Neural progenitor cell (in vitro differentiated cells): ENCODE measurements around the gene KLC1. TPM values are rescaled to one million over a fixed set of nuclear protein-coding genes. Genes with fewer than 3 reads are reported as not detected.

ENCODE experiments used
- DNase-seq: peaks from one replicate; pipeline ENCODE4 v3.0.0-alpha.2; 2016; ENCODE audit warnings: low spot score
- H2AFZ ChIP-seq: fragments of 200-600 bp; sonication (generic); replicated peaks from 2 replicates; pipeline ENCODE4 v1.6.1; 2016; ENCODE audit warnings: antibody characterized with exemption
- H3F3A ChIP-seq: fragments of 200-600 bp; sonication (generic); 2 replicates; pipeline ENCODE4 v1.6.1; 2016; ENCODE audit warnings: antibody characterized with exemption, low read depth
- H3K27ac ChIP-seq: fragments of 200-600 bp; sonication (generic); 2 replicates; pipeline ENCODE4 v1.5.1; 2016; ENCODE audit warnings: mild to moderate bottlenecking
- H3K27me3 ChIP-seq: fragments of 200-600 bp; sonication (generic); 2 replicates; pipeline ENCODE4 v1.6.1; 2016; ENCODE audit warnings: mild to moderate bottlenecking, moderate library complexity
- H3K36me3 ChIP-seq: fragments of 200-600 bp; sonication (generic); 2 replicates; pipeline ENCODE4 v1.5.1; 2016
- H3K4me1 ChIP-seq: fragments of 200-600 bp; sonication (generic); 2 replicates; pipeline ENCODE4 v1.6.1; 2016; ENCODE audit warnings: mixed run types
- H3K4me2 ChIP-seq: fragments of 200-600 bp; sonication (generic); 2 replicates; pipeline ENCODE4 v1.6.1; 2016
- H3K4me3 ChIP-seq: fragments of 200-600 bp; sonication (generic); 2 replicates; pipeline ENCODE4 v1.5.1; 2016
- H3K79me2 ChIP-seq: fragments of 200-600 bp; sonication (generic); 2 replicates; pipeline ENCODE4 v1.6.1; 2016; ENCODE audit warnings: low read depth
- H3K9ac ChIP-seq: fragments of 200-600 bp; sonication (generic); 2 replicates; pipeline ENCODE4 v1.6.1; 2016
- H3K9me3 ChIP-seq: fragments of 200-600 bp; sonication (generic); 2 replicates; pipeline ENCODE4 v1.5.1; 2016; ENCODE audit warnings: low read depth
- H4K20me1 ChIP-seq: fragments of 200-600 bp; sonication (generic); 2 replicates; pipeline ENCODE4 v1.6.1; 2016; ENCODE audit warnings: low read depth
- H3K27ac Mint-ChIP-seq: 3 replicates; pipeline ENCODE4 v1.8.0; 2021; ENCODE audit warnings: mixed read lengths
- H3K27me3 Mint-ChIP-seq: 2 replicates; pipeline ENCODE4 v1.8.0; 2022; ENCODE audit warnings: low read depth, mild to moderate bottlenecking, inconsistent platforms, moderate library complexity, mixed read lengths; ENCODE audit not compliant: insufficient read depth
- H3K36me3 Mint-ChIP-seq: 3 replicates; pipeline ENCODE4 v1.8.0; 2021; ENCODE audit warnings: mixed read lengths
- H3K4me1 Mint-ChIP-seq: 3 replicates; pipeline ENCODE4 v1.8.0; 2021; ENCODE audit warnings: mixed read lengths
- H3K4me3 Mint-ChIP-seq: 3 replicates; pipeline ENCODE4 v1.8.0; 2021; ENCODE audit warnings: mild to moderate bottlenecking, moderate library complexity, mixed read lengths
- H3K9me3 Mint-ChIP-seq: 3 replicates; pipeline ENCODE4 v1.8.0; 2020; ENCODE audit warnings: mixed read lengths
- CTCF ChIP-seq: fragments of 200-600 bp; sonication (generic); IDR thresholded peaks from 2 replicates; pipeline ENCODE4 v1.5.1; 2017; ENCODE audit warnings: antibody characterized with exemption, mild to moderate bottlenecking
- EZH2 ChIP-seq: fragments of 200-600 bp; sonication (generic); IDR thresholded peaks from 2 replicates; pipeline ENCODE4 v1.6.1; 2017; ENCODE audit warnings: antibody characterized with exemption, mild to moderate bottlenecking, moderate library complexity
- EZH2phosphoT487 ChIP-seq: fragments of 200-600 bp; sonication (generic); IDR thresholded peaks from 2 replicates; pipeline ENCODE4 v1.6.1; 2017; ENCODE audit warnings: antibody characterized with exemption
- total RNA-seq: library from RNA; depleted of rRNA; stranded (reverse); fragments of >200 nt; gene quantifications from 2 replicates; pipeline ENCODE4 v1.2.3, GENCODE V29; 2015; ENCODE audit warnings: low replicate concordance

Gene KLC1
- total RNA-seq, 1 donor from 2014 or later = 163 TPM

GRCh38 chr14:103705504-103706284 is 76.7 kb downstream of the KLC1 start:
- H3K9ac ChIP-seq = no peak overlapping the region
- H3K4me1 ChIP-seq = no peaks in the 10 kb centered on the region
- peaks cover 8% of the 10 kb centered on the region for H3F3A ChIP-seq
- Mint-ChIP-seq H3K4me1 (peaks cover 27% of the 10 kb centered on the region), H3K4me3 (no peak overlapping the region), H3K9me3 (no peaks in the 10 kb centered on the region), H3K36me3 (peaks cover 23% of the 10 kb centered on the region), H3K27ac (no peak overlapping the region), H3K27me3 (peaks cover 5% of the 10 kb centered on the region)
- H3K4me2 ChIP-seq = no peak overlapping the region
- no peaks in the 10 kb centered on the region for H3K36me3 ChIP-seq
- H3K27me3 ChIP-seq = no peaks in the 10 kb centered on the region
- H3K9me3 ChIP-seq = no peaks in the 10 kb centered on the region
- peaks cover 35% of the 10 kb centered on the region for H4K20me1 ChIP-seq
- H3K4me3 ChIP-seq = no peak overlapping the region
- H3K27ac ChIP-seq = no peak overlapping the region
- H3K79me2 ChIP-seq = no peaks in the 10 kb centered on the region
- DNase-seq = no peak
- TF ChIP-seq CTCF (no peak), EZH2 (no peak), EZH2phosphoT487 (no peak)
- no peak overlapping the region for H2AFZ ChIP-seq

- Histone ChIP-seq H3K4me2 (no peak overlapping the region), H3K36me3 (no peaks in the 10 kb centered on the region), H3K27me3 (no peaks in the 10 kb centered on the region), H3K4me1 (peaks cover 6% of the 10 kb centered on the region), H3K9me3 (no peaks in the 10 kb centered on the region), H2AFZ (no peak overlapping the region), H3F3A (peaks cover 8% of the 10 kb centered on the region), H3K27ac (no peak overlapping the region), H4K20me1 (peaks cover 46% of the 10 kb centered on the region), H3K79me2 (no peaks in the 10 kb centered on the region), H3K4me3 (no peak overlapping the region), H3K9ac (no peak overlapping the region)
- DNase-seq = no peak
- H3K27me3 Mint-ChIP-seq = peaks cover 5% of the 10 kb centered on the region
- TF ChIP-seq EZH2phosphoT487 = no peak
- TF ChIP-seq CTCF = no peak
- no peak for TF ChIP-seq EZH2
- H3K4me1 Mint-ChIP-seq = peaks cover 34% of the 10 kb centered on the region
- H3K27ac Mint-ChIP-seq = no peak overlapping the region
- H3K36me3 Mint-ChIP-seq = peaks cover 27% of the 10 kb centered on the region
- no peak overlapping the region for H3K4me3 Mint-ChIP-seq
- no peaks in the 10 kb centered on the region for H3K9me3 Mint-ChIP-seq
Observed at GRCh38 chr14:103706551-103707328, 77.7 kb downstream of the KLC1 start.

GRCh38 chr14:103707329-103708263 is 78.6 kb downstream of the KLC1 start:
- no peak for DNase-seq
- peaks cover 5% of the 10 kb centered on the region for H3K27me3 Mint-ChIP-seq
- Histone ChIP-seq H3K9ac (no peak overlapping the region), H4K20me1 (peaks cover 43% of the 10 kb centered on the region), H3K27me3 (no peaks in the 10 kb centered on the region), H3K4me1 (peaks cover 6% of the 10 kb centered on the region), H3K9me3 (no peaks in the 10 kb centered on the region), H3K4me2 (no peak overlapping the region), H3K27ac (no peak overlapping the region), H2AFZ (no peak overlapping the region), H3K79me2 (peaks cover 3% of the 10 kb centered on the region), H3K4me3 (no peak overlapping the region), H3K36me3 (no peaks in the 10 kb centered on the region), H3F3A (peaks cover 8% of the 10 kb centered on the region)
- TF ChIP-seq EZH2phosphoT487 (no peak), CTCF (no peak), EZH2 (no peak)
- H3K9me3 Mint-ChIP-seq = no peaks in the 10 kb centered on the region
- no peak overlapping the region for H3K4me3 Mint-ChIP-seq
- H3K27ac Mint-ChIP-seq = no peak overlapping the region
- H3K4me1 Mint-ChIP-seq = peaks cover 34% of the 10 kb centered on the region
- H3K36me3 Mint-ChIP-seq = peaks cover 25% of the 10 kb centered on the region
